ENCODE results near the gene HES4. TPM values are rescaled to one million over a fixed set of nuclear protein-coding genes. Genes with fewer than 3 reads are reported as not detected.

The HES4 gene
- total RNA-seq, 1 donor from 2014 or later: 218 TPM

DNA sequence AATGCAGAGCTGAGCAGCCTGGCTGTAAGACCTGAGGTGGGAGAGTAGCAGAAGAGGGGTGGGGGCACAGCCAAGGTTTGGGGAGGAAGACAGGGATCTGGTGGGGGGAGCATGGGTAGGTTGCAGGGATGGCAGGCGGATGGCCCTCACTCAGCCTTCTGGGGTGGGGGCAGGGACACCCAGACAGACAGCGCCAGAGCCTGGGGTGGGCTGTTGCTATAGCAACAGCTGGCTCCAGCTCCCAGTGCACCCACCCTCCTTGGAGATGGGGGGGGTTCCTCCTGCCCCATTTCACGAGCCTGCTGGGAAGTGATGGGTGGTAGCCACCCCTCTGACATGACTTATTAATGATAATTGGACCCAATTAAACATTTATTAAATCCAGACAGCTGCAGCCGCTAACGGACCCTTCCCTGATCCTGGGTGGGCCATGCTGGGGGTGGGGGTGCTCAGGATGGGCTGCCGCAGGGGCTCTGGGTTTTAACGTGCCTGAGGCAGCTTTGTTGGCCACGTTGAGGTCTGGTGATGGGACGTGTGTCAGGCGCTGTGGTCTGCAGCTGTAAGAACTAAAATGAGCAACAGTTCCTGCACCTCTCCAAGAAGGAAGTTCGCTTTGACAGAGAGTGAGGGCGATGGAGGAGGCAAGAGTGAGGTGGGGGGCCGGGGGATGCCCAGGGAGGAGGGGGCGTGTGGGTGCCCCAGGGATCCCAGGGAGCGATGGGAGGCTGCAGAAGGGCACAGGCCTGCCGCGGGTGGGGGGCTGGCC is 39.4 kb upstream of the HES4 start:
- Mint-ChIP-seq H3K27ac (ENCODE audit: unreplicated experiment) (peak overlapping the region; percentile 87), H3K4me1 (ENCODE audit: low read depth, unreplicated experiment) (peaks cover 21% of the 10 kb centered on the region), H3K4me3 (ENCODE audit: unreplicated experiment) (peak overlapping the region; percentile 84), H3K27me3 (ENCODE audit: unreplicated experiment) (peaks cover 16% of the 10 kb centered on the region), H3K36me3 (ENCODE audit: unreplicated experiment) (no peaks in the 10 kb centered on the region), H3K9me3 (ENCODE audit: unreplicated experiment) (peaks cover 16% of the 10 kb centered on the region)
- TF ChIP-seq, protein P1, sequence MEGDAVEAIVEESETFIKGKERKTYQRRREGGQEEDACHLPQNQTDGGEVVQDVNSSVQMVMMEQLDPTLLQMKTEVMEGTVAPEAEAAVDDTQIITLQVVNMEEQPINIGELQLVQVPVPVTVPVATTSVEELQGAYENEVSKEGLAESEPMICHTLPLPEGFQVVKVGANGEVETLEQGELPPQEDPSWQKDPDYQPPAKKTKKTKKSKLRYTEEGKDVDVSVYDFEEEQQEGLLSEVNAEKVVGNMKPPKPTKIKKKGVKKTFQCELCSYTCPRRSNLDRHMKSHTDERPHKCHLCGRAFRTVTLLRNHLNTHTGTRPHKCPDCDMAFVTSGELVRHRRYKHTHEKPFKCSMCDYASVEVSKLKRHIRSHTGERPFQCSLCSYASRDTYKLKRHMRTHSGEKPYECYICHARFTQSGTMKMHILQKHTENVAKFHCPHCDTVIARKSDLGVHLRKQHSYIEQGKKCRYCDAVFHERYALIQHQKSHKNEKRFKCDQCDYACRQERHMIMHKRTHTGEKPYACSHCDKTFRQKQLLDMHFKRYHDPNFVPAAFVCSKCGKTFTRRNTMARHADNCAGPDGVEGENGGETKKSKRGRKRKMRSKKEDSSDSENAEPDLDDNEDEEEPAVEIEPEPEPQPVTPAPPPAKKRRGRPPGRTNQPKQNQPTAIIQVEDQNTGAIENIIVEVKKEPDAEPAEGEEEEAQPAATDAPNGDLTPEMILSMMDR (IDR thresholded peaks at IDR 0.05; ENCODE audit: partially characterized antibody, unreplicated experiment): no peak
- DNase-seq: no peak

DNA sequence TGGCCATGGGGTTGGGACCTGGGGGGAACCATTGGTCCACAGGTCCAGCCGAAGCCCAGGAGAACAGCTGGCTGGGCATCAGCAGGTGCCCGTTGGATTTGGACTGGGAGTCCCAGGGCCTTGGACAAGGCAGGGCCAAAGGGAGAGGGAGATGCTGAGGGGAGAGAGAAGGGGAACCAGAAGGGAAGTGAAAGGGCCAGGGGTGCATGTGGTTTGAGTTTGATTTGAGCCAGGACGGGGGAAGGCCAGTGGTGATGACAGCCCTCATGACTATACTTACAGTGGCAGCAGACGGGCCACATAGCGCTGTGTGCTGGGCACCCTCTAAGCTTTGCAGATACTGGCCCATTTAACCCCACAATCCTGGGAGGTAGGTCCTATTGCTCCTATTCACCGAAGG is 38.8 kb upstream of the HES4 start:
- no peaks in the 10 kb centered on the region for H3K36me3 Mint-ChIP-seq (ENCODE audit: unreplicated experiment)
- H3K9me3 Mint-ChIP-seq (ENCODE audit: unreplicated experiment): peaks cover 15% of the 10 kb centered on the region
- TF ChIP-seq, protein P1 (IDR thresholded peaks at IDR 0.05; ENCODE audit: partially characterized antibody, unreplicated experiment): no peak
- H3K27me3 Mint-ChIP-seq (ENCODE audit: unreplicated experiment): peaks cover 16% of the 10 kb centered on the region
- H3K27ac Mint-ChIP-seq (ENCODE audit: unreplicated experiment): no peak overlapping the region
- peak overlapping the region; percentile 72 for H3K4me3 Mint-ChIP-seq (ENCODE audit: unreplicated experiment)
- peaks cover 21% of the 10 kb centered on the region for H3K4me1 Mint-ChIP-seq (ENCODE audit: low read depth, unreplicated experiment)
- DNase-seq: no peak

DNA sequence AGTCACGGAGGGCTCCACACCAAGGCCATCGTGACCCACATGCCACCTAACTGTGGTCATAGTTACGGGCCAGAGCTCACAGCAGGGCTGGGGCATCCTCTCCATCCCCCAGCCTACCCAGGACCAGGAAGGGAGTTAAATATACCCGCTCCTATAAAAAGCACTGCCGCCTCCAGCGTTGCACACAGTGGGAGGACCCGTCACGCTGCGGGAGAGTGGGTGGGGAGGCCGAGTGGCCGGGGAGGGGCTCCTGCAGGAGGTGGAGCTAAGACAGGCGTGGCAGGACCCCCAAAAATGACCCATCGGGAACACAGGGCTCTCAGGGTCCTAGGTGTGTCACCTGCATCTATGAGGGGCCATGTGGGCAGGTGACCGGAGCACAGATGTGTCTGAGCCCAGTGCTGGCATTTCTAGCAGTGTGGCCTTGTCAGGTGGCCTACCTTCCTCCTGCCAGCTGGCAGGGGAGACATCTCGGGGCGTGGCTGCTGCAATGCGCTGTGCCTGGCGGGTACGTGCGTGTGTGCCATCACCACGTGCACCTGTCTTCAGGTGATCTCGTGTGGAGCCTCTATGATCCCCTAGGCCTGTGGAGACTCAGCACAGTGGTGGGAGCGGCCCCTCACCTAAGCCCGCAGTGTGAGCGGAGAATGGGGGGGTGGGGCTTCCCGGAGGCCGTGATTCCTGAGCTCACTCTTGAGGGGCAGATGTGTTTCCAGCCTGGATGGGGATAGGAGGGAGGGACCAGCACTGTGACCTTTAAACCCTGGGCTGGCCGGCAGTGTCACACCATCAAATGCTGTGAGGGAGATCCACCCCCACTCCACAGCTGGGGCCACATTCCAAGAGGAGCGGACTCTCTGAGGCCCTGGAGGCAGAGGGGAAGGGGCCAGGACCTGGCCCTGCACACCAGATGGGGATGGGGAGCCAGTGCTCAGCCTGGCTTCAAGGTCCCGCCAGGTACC is 37.8 kb upstream of the HES4 start:
- Mint-ChIP-seq H3K27me3 (ENCODE audit: unreplicated experiment) (peaks cover 16% of the 10 kb centered on the region), H3K4me1 (ENCODE audit: low read depth, unreplicated experiment) (peaks cover 21% of the 10 kb centered on the region), H3K4me3 (ENCODE audit: unreplicated experiment) (peak overlapping the region; percentile 38), H3K9me3 (ENCODE audit: unreplicated experiment) (peaks cover 12% of the 10 kb centered on the region), H3K27ac (ENCODE audit: unreplicated experiment) (no peak overlapping the region), H3K36me3 (ENCODE audit: unreplicated experiment) (no peaks in the 10 kb centered on the region)
- DNase-seq: no peak
- TF ChIP-seq, protein P1 (IDR thresholded peaks at IDR 0.05; ENCODE audit: partially characterized antibody, unreplicated experiment): no peak

DNA sequence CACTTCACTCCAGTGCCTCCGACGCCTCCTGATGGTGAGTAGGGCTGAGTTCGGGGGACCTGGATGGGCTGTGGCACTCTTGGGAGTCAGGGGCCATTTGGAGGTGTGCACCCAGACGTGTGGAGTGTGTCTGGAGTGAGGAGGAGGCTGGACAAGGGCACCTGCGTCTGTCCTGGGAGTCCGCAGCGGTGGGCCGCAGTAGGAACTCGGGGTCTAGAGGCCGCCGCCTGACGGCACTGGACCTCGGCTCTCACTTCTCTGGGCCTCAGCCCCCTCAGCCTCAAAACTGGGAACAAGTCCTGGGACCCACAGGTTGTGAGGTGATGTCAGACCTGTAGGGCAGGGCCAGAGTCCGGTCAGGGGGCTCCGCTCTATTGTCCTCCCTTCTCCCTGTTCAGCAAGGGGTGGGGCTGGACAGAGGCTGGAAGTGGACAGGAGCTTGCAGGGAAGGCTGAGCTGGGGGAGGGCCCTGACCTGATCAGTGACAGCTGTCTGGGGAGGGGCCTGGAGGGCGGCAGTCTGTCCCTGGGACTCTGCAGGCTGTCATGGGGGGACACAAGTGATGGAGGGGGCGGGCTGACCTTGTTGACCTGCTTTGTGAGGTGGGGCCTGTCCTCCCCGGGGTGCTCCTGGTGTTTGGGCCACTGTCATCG is 35.5 kb upstream of the HES4 start:
- no peaks in the 10 kb centered on the region for H3K36me3 Mint-ChIP-seq (ENCODE audit: unreplicated experiment)
- peak overlapping the region; percentile 85 for H3K4me3 Mint-ChIP-seq (ENCODE audit: unreplicated experiment)
- H3K9me3 Mint-ChIP-seq (ENCODE audit: unreplicated experiment): peaks cover 22% of the 10 kb centered on the region
- peak overlapping the region; percentile 84 for H3K27ac Mint-ChIP-seq (ENCODE audit: unreplicated experiment)
- H3K27me3 Mint-ChIP-seq (ENCODE audit: unreplicated experiment): peaks cover 24% of the 10 kb centered on the region
- peaks cover 29% of the 10 kb centered on the region for H3K4me1 Mint-ChIP-seq (ENCODE audit: low read depth, unreplicated experiment)
- TF ChIP-seq, protein P1 (IDR thresholded peaks at IDR 0.05; ENCODE audit: partially characterized antibody, unreplicated experiment): no peak
- no peak for DNase-seq

Measured in glutamatergic neuron (in vitro differentiated cells).